ENCODE data around the gene SCGN.

Gene SCGN, protein sequence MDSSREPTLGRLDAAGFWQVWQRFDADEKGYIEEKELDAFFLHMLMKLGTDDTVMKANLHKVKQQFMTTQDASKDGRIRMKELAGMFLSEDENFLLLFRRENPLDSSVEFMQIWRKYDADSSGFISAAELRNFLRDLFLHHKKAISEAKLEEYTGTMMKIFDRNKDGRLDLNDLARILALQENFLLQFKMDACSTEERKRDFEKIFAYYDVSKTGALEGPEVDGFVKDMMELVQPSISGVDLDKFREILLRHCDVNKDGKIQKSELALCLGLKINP

DNA sequence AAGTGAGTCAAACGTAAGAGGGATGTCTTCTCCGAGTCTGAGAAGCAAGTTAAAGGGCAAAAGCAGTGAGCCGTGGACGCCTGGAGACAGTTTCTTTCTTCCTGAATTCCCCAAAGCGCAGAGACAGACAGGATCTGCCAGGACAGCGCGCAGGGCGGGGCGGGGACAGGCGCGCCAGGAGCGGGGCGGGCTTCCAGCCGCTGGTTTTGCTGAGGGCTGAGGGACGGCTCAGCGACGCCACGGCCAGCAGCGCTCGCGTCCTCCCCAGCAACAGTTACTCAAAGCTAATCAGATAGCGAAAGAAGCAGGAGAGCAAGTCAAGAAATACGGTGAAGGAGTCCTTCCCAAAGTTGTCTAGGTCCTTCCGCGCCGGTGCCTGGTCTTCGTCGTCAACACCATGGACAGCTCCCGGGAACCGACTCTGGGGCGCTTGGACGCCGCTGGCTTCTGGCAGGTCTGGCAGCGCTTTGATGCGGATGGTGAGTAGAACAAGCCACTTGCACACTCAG lies at the start of gene SCGN:
Gene SCGN (plus strand): TSS at position 209 of the 509 bp plus-strand sequence. CDS start 189 bp downstream, at position 398.
- DNase-seq = no peak

DNA sequence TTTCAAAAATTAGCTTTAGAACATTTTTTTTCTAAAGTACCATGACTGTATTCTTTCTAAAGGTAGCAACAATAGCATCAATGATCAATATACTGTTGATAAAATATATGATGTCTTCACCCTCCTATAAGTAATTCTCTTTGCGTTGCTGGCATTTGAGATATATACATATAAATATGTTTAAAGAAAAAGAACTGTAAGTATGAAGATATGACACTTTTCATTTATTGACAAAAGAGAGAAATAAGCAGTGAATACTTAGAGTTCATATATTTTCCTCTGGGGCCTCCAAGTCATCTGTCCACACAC lies 49.4 kb upstream of the SCGN start:
- no peak for DNase-seq

DNA sequence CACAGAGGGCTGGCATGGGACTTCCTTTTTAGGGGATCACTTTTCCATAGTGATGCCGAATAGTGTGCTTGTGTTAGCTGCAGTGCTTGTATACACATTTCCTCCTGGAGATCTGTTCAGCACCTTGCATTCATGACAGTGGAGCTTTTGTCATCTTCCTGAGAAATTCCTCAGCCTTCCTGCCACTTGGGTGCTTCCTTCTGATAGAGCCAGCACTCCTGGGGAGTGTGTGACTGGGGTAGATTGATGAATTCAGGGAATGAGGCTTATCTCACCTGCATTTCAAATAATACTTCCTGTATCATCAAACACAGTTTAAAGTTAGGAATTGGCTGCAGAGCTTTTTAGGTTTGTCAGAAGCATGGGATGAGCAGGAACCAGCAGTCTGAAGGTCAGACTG lies 48.8 kb upstream of the SCGN start:
- no peak for DNase-seq

DNA sequence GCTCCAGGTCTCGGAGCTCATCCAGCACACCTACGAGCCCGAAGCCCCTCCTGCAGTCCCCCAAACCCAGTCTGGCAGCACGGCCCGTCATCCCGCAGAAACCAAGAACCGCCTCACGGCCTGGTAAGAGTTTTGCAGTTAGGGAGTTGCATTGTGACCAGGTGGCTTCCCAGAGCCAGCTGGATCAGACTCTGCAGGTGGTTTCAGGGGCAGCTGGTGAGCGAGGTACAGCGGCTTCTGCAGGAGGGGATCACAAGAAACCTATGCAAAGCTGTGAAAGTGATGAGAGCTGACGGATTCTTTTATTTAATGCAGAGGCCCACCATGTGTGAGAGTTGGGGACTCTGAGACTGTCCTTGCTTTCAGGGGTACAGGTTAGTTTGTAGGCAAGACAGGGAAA lies 45.9 kb upstream of the SCGN start:
- no peak for DNase-seq

DNA sequence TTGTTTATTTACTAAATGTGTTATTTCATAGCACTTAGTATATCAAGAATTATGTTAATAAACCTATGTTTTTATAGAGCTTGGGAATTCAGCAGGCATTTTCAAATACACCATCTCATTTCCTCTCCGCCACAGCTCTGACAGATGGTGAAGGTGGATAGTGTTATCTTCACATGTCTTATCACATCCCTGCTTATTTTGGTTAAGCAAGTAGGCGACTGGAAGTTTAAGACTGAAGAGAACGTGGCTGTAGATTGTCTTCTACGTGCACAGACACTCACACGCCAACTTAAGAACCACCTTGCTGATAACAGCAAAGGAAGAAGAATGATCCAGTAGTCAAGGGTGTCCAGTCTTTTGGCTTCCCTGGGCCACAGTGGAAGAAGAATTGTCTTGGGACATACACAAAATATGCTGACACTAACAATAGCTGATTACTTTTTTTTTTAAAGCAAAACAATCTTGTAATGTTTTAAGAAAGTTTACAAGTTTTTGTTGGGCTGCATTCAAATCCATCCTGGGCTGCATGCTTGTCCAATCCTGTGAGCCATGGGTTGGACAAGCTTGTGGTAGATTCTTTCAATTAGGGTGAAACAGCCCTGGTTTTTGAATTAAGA lies 43.3 kb upstream of the SCGN start:
- no peak for DNase-seq

DNA sequence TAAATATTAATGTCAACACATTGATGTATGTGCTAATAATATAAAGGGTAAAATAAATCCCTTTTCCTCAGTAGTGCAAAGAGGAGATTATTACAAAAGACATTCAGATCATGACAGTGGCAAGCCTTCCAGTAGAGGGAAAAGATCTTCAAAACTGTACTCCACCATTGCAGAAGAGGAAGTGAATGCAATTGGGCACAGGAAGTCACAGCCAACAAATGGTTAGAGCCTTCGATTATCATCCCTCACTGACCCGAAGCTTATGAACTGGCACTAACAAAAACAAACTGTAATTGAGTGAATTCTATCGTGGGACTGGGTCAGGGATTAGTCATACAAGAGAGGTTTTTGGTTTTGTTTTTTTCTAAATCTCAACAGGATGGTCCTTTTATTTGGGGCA lies 39.3 kb upstream of the SCGN start:
- DNase-seq = no peak

DNA sequence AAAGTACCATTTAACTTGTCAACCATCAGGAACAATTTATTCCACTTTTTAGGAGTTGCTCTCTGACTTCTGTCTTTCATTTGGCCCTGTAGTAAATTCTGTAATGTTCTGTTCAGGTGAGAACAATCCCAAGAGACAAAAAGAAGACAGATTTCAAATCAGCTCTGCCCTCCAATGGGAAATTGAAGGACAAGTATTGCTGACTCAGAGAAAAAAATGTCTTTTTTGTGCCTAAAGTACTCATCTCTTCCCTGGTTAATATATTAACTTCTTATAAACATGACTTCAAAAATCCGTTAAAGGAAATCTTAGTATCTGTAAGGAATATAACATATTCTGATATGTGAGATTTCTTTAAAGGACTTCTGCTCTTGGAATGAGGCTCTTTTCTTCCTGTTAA lies 38.6 kb upstream of the SCGN start:
- DNase-seq = no peak

DNA sequence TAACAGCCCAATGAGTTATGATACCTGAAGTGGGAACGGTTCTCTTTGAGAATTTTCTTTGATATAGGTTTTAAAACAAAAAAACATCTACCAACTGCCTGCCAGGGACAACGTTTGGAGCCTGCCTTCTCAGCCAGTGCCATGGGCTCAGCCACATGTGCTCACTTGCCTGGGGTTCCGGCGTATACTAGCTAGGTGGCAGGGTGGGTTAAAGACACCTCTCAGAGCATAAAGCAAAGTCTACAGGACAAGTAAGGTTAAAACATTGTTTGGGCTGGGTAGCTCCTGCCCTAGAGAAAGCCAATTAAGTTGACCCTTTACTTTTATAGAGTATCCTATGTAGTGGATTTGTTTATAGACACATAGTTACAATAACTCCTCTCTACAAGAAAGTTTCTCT lies 38.0 kb upstream of the SCGN start:
- DNase-seq = no peak

DNA sequence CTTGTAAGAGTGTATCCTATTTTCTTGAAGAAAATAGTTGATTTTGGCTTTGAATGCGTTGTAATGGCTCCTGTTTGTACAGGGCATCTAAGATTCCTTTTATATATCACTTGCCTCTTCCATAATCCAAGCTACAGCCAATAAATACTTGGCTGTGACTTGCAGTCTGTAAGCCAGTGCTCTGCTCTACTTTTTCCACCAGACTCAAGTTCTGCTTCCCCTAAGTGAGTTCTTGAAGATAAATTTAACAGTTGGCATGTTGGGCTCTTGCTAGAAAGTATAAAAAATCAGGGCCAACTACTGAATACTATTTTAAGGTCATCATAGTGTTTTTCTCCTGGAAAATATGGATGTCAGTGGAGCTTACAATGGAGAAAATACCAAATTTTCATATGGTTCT lies 36.5 kb upstream of the SCGN start:
- no peak for DNase-seq

DNA sequence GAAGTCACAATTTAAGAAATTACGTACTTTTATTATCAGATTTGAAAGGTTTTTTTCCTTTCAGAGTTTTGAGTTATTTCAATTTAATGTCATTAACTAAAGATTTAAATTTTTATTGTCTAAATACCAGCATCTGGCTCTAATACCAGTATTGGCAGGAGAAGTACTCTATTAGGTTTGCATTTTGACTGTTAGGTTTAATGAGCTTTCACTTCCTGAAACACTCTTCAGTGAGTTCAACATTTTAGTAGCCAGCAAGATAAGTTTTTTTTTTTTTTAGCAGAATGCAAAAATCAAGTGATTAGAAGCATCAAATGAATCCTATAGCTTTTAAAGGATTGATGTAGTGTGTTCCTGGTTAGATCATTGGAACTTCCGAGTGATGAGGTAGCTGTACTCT lies 34.0 kb upstream of the SCGN start:
- peak; percentile 5 for DNase-seq

DNA sequence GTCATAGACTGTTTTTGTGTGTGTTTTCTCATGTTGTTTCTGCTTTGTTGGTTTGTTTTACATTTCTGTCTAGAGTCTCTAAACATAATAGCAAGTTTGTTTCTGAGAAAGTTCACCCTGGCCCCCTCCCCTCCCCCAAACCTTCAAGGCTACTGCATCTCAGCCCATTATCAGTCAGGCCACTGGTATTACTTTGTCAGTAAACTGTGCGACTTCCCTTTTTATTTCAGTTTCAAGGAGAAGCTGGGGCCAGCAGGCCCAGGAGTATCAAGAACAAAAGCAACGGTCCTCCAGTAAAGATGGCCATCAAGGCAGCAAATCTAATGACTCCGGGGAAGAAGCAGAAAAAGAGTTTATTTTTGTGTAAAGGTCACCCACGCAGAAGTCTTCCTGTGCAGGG lies 32.8 kb upstream of the SCGN start:
- no peak for DNase-seq

DNA sequence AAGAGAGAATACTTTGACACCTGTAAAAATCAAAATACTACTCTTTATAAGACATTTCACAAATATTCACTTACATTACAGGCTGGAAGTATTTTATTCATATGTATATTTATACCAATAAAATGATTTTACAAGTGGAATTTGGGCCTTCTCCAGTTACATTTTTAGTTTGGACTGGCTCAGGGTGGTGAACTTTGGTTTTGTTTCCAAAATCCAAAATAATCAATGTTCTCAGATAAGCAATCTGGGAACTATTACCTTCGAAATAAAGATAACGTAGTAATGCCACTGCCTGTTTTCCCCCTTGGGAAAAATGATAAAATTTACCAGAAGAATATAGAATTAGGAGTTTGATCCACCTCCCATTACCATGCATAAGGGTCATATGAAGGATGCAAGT lies 31.6 kb upstream of the SCGN start:
- DNase-seq = no peak

DNA sequence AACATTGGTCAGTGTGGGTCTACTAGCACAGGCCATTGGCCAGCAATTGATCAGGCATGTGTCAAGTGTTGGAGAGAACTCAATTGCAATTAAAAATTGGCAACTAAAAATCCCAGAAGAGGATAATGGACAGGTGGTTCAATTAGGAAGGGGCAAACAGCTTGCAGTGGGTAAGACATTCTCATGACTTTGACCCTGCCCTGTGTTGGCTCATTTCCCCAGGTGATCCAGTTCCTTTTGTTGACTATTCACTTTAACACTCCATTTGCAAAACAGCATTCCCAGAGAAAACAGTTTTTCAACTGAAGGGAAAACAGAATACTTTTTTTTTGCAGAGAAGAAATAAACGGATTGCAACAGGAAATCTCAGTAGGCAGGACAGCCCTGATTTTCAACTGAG lies 28.9 kb upstream of the SCGN start:
- DNase-seq = no peak

DNA sequence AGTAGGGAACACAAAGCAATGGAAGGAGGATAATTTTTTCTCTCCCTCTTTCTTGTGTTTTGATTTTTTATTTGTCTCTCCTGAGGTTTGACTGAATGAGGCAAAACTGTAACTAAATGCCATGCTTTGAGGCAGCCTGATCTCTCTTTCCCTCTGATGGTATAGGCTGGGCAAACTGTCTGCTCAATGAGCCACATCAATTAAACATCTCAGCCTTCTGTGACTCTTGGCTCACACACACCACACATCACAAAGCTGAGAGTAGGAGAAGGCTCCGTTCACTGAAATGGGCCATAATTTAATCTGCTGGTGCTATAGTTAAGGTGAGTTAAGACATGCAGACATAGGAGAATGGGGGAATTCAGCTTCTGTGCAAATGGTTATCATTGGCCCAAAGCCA lies 28.1 kb upstream of the SCGN start:
- DNase-seq = no peak

DNA sequence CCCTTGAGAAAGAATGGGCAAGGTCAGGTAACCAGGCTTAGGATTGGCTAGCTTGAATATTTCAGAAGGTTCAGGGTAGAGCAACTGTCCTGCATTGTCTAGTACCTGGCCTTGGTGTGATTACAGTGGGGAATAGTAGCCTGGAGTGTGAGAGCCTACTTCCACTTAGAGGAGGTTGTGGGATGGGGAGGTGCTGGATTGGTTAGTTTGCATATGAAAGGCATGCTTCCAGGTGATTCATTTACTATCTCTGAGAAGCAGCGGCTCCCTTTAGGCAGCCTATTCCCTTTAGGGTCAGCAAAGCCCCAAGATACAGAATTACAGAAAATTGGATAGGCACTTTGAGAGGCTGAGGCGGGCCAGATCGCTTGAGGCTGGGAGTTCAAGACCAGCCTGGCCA lies 25.0 kb upstream of the SCGN start:
- no peak for DNase-seq

DNA sequence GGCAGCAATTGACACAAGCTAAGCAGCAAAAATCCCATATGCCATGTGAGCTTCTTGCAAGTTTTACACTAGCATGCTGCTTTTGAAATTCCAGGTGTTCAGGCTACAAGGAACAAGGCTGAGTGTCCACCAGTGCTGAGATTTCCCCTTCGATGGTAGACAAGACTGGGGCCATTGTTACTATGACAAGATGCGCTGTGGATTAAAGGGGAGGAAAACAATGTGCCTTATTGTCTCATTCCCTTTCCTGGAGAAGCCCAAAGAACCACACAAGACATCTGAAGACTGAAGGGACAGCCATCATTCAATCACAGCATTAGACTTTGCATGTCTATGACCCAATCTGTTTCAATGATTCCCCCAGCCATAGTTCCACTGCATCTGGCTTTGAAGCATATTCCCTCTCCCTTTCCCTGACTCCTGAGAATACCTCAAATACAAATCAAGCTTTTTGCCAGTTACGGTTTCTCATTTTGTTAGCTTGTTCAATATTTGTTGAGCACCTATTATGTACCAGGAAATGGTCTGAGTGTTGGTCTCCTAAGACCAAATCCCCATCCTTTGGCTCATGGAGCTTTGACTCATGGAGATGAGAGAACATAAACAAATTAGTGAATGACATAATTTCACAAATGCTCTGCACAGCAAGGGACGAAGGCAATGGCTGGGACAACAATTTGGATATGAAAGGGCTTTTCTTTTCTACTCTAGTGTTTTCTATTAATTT lies 23.4 kb upstream of the SCGN start:
- no peak for DNase-seq

DNA sequence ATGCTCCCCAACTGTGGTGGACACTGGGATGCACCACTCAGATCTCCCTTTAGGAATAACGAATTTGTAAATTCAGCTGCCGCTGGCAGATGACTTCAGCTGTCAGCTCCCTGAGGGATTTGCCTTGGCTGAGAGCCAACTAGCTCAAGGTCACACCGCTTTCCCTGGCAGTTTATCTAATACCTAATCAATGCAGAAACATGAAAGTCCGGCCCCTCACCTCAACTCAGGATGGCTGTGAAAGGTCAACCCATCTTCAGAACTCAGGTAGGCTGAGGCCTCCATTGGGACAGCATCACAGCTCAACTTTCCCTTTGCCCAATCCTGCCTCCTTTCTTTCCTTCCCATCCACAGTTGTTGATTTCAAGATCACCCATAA lies 22.8 kb upstream of the SCGN start:
- no peak for DNase-seq

DNA sequence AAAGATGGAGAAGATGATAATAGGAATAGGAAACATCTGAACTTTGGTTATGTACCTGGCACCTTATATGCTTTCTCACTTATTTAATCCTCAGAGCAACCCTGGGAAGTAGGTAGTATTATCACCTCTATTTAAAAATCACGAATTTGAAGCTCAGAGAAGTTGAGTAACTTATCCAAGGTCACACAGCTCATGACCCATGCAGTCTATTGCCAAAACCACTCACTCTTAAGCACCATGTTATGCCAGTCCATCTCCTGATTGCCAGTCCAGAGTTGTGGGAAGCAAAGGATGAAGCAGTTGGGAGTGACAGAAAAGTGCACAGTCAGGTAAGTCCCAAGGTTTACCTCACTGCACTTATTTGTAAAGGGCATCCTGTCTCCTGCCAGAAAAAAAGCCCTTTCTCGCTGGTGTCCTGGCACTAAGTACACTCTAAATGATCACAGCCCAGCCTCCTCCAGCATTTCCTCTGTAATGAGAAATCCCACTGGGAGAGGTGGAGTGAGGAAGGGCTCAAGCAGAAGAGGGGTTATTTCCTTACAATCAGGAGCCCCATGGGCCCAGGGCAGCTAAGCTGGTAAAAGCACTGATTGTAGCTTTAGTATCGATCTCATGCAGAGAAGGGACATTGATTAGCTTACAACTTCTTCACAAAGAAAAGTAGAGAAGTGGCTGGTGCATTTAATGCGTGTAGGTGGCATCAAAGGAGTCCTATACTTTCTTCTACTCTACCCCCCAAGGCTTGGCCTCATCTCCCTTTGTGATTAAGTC lies 21.3 kb upstream of the SCGN start:
- no peak for DNase-seq

DNA sequence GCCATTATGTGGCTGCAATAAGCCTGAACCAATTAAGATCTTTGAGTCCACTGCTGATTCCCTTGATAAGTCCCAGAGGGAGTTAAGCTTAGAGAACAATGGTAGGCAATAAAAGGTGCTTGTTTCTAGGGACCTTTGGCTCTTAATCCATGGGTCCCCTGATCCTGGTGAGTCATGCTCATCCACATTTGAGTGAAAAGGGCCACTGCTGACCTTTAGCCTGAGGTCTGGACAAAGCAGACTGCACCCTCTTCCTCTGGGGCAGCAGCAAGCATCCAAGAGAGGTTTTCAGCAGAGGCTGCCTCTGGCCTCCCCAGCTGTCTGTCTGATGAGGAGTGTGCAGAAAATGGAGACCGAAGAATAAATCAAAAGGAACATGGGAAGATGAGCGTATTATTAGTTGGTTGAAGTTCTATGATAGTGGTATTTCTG lies 16.1 kb upstream of the SCGN start:
- DNase-seq = no peak

DNA sequence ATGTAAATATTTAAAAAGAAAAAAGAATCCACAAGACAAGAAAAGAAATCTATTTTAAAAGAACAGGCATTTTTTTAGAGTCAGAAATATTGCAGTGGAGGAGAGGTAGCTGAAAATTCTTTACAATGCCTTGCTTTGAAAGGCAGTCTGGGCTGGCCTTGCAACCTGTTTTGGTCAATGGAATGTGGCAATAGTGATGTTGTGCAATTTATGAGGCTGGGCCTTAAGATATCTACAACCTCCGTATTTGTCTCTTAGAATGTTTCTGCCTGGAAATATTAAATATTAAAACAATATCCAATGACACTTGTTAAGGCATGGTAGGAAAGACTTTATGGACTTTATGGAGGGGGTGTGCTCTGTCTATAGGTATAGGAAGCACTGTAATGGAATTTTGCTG lies 14.8 kb upstream of the SCGN start:
- DNase-seq = no peak

DNA sequence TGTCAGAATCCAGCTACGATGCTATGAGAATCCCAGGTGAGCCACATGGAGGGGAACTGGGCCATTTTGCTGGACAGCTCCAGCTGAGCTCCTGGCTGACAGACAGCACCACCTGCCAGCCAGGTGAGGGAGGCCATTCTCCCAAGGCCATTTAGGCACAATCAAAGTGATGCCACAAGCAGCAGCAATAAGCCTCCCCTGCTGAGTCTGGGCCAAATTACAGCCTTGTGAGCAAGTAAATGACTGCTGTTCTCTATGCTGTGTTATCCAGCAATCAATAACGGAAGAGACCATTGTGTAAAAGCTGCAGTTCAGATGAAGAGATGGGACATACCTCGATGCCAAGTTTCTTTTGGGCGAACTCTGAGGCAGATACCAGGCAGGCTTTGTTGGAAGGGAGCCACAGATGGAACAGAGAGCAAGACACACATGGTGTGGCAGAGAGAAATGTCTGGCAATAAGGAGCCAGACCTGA lies 14.0 kb upstream of the SCGN start:
- no peak for DNase-seq

DNA sequence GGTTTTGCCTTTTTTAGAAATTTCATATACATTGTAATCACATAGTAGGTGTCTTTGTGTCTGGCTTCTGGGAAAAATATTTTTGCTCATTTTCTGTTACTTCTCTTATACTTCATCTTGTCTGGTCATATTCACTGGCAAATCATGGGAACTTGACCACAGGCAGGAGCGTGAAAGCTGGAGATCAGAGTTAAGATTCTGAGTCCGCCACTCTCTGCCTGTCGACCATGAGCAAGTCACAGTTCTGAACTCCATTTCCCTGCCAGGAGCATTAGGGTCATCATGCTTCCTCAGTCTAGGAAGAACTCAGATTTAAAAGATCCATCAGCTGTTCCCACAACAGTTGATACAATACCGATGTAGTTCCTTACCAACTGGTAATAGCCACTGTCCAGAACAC lies 12.4 kb upstream of the SCGN start:
- no peak for DNase-seq

DNA sequence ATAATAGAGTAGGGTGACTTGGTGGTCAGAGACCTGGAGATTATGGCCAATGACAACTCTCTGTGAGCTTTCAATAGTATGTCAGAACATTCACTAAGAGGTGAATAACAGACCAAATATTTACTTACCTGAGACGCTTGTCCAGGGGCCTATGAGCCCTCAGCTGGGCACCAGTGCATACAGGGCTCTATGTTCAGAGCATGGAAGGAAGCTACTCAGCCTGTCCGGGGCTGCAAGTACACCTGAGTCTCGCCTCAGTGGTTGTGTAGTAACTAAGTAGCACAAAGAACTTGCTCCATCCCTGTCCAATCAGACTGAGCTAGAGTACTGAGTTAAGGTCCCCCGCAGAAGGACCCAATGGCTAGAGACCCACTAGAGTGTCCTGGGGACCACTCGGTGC lies 11.6 kb upstream of the SCGN start:
- DNase-seq = no peak

DNA sequence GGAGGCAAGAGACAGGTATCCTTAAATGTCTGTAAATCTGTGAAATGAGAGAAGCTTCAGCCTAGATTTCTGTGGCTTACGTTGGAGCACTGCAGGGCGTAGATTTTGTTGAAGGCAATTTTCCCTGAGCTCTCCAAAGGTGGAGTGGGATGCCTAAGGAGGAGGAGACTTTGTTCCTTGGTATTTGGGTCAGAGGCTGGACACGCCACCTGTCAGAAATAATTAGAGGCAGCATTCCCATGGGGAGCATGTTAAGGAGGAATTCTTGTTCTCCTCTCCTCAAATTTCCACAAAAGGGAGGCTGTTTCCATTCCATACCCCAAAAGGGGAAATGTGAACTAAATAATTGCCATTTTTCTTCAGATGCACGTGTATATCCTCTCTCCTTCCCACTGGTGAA lies 11.1 kb upstream of the SCGN start:
- no peak for DNase-seq
